Activated T-cell treated with anti-CD3 and anti-CD28 coated beads, Interleukin-2, amount 50 U/mL, for 1 hour (primary cell): ENCODE data around the gene DRC3.

Experiments
- DNase-seq: peaks from one replicate; pipeline ENCODE4 v3.0.0-alpha.2; 2020

The DRC3 gene

GRCh38 chr17:17970699-17971430 lies 1.8 kb upstream of the DRC3 start:
- DNase-seq = no peak

- DNase-seq = no peak
Observed at GRCh38 chr17:17971431-17972125, 1.1 kb upstream of the DRC3 start.

GRCh38 chr17:17972952-17973254 lies 241 bp downstream of the DRC3 start:
- DNase-seq = no peak

- no peak for DNase-seq
Observed at GRCh38 chr17:17975436-17975835, 2.8 kb downstream of the DRC3 start.

- no peak for DNase-seq
Observed at GRCh38 chr17:17976931-17977570, 4.4 kb downstream of the DRC3 start.

GRCh38 chr17:17978481-17979424 lies 6.1 kb downstream of the DRC3 start:
- DNase-seq = no peak

GRCh38 chr17:17979778-17980177 lies 7.1 kb downstream of the DRC3 start:
- DNase-seq = no peak

GRCh38 chr17:17981330-17981729 lies 8.7 kb downstream of the DRC3 start:
- no peak for DNase-seq

- no peak for DNase-seq
Observed at GRCh38 chr17:17982801-17983200, 10.1 kb downstream of the DRC3 start.

- DNase-seq = no peak
Observed at GRCh38 chr17:17983376-17983775, 10.7 kb downstream of the DRC3 start.

GRCh38 chr17:17983776-17984175 lies 11.1 kb downstream of the DRC3 start:
- DNase-seq = no peak

GRCh38 chr17:17985153-17985552 lies 12.5 kb downstream of the DRC3 start:
- no peak for DNase-seq

- DNase-seq = no peak
Observed at GRCh38 chr17:17985555-17985954, 12.9 kb downstream of the DRC3 start.

GRCh38 chr17:17987187-17987896 lies 14.7 kb downstream of the DRC3 start:
- no peak for DNase-seq

GRCh38 chr17:17987901-17988300 lies 15.2 kb downstream of the DRC3 start:
- no peak for DNase-seq

- no peak for DNase-seq
Observed at GRCh38 chr17:17988427-17988945, 15.8 kb downstream of the DRC3 start.

- DNase-seq = no peak
Observed at GRCh38 chr17:17989081-17989480, 16.4 kb downstream of the DRC3 start.

GRCh38 chr17:17989618-17990017 lies 17.0 kb downstream of the DRC3 start:
- DNase-seq = no peak

GRCh38 chr17:17990282-17990681 lies 17.6 kb downstream of the DRC3 start:
- no peak for DNase-seq

- DNase-seq = no peak
Observed at GRCh38 chr17:17993366-17993765, 20.7 kb downstream of the DRC3 start.

GRCh38 chr17:17993852-17994251 lies 21.2 kb downstream of the DRC3 start:
- no peak for DNase-seq
